Subcutaneous abdominal adipose tissue (tissue), 5 donors: ENCODE measurements around the gene COX4I1.
"Not testable (repeated sequence)": the region's sequence is repeated elsewhere in the genome, so short reads cannot be mapped to it uniquely, and the experiment has no call there.

Source experiments
- H3K27ac ChIP-seq: one replicate; pipeline ENCODE4 v1.7.0; 2013; ENCODE audit warnings: low read depth, mild to moderate bottlenecking, inconsistent platforms, low read length, moderate library complexity
- H3K27me3 ChIP-seq, 5 donors: one replicate each; pipeline ENCODE4 v1.7.0; 2013; ENCODE audit warnings: low read length in 5 of 5, inconsistent platforms in 1 of 5; ENCODE audit not compliant: control insufficient read depth in 5 of 5, insufficient read depth in 4 of 5
- H3K36me3 ChIP-seq, 5 donors: one replicate each; pipeline ENCODE4 v1.7.0; 2013; ENCODE audit warnings: low read length in 5 of 5; ENCODE audit not compliant: control insufficient read depth in 5 of 5, insufficient read depth in 5 of 5
- H3K4me1 ChIP-seq, 5 donors: one replicate each; pipeline ENCODE4 v1.7.0; 2013; ENCODE audit warnings: low read length in 5 of 5, mild to moderate bottlenecking in 3 of 5, moderate library complexity in 1 of 5; ENCODE audit not compliant: control insufficient read depth in 5 of 5, insufficient read depth in 5 of 5
- H3K4me3 ChIP-seq, 5 donors: one replicate each; pipeline ENCODE4 v1.7.0; 2013; ENCODE audit warnings: low read length in 5 of 5, low read depth in 1 of 5
- H3K9ac ChIP-seq, 5 donors: one replicate each; pipeline ENCODE4 v1.7.0; 2013; ENCODE audit warnings: low read length in 5 of 5, mild to moderate bottlenecking in 4 of 5, moderate library complexity in 3 of 5
- H3K9me3 ChIP-seq, 5 donors: one replicate each; pipeline ENCODE4 v1.7.0; 2013; ENCODE audit warnings: low read length in 5 of 5; ENCODE audit not compliant: control insufficient read depth in 5 of 5
- donor health status: healthy.
- donor health status: healthy.
- donor health status: healthy.
- donor health status: healthy.
- donor health status: healthy.

The COX4I1 gene

DNA sequence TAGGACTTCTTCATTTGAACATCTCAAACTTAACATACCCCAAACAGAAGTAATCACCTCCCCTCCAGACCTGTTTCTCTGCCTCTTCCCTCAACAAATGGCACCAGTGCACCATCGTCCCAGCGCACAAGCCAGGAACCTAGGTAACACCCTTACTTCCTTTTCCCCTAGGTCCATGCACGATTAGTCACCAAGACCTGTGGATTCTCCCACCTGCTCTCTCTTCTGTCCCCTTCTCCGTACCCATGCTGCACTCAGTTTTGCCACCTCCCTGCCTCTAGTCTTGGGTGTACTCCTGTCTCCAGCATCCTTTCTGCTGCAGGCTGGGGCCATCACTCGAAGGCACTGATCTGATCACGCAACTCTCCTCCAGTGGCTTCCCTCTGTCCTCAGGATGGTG lies 3.3 kb upstream of the COX4I1 start:
- peaks cover 0 to 56% (median 37%) of the 10 kb centered on the region in 5 donors for H3K36me3 ChIP-seq
- no peak overlapping the region for H3K9ac ChIP-seq
- peaks cover 6 to 52% (median 30%) of the 10 kb centered on the region in 5 donors for H3K4me1 ChIP-seq
- no peak overlapping the region for H3K4me3 ChIP-seq
- no peak overlapping the region for H3K27ac ChIP-seq
- H3K27me3 ChIP-seq, result no peaks in the 10 kb centered on the region
- H3K9me3 ChIP-seq, result peaks cover 0 to 5% (median 0%) of the 10 kb centered on the region in 5 donors

DNA sequence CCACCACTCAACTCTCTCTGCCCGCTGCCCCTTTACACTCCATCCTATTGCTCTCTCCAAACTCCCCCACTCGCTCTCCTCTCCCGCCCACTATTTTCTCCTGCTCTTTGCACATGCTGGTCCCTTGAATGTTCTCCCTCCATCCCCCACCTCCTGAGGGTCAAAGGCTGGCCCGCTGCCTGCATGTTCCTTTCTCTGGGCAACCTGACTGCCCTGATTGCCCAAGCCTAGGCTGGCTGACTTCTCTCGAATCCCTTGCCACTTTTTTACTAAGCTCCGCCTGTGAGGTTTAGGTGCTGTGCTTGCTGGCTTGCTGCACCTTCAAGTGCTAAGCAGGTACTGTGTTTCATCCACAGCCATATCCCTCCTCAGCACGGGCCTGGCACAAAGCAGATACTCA lies 2.9 kb upstream of the COX4I1 start:
- no peak overlapping the region for H3K9ac ChIP-seq
- H3K36me3 ChIP-seq, result peaks cover 2 to 57% (median 38%) of the 10 kb centered on the region in 5 donors
- H3K27me3 ChIP-seq, result no peaks in the 10 kb centered on the region

DNA sequence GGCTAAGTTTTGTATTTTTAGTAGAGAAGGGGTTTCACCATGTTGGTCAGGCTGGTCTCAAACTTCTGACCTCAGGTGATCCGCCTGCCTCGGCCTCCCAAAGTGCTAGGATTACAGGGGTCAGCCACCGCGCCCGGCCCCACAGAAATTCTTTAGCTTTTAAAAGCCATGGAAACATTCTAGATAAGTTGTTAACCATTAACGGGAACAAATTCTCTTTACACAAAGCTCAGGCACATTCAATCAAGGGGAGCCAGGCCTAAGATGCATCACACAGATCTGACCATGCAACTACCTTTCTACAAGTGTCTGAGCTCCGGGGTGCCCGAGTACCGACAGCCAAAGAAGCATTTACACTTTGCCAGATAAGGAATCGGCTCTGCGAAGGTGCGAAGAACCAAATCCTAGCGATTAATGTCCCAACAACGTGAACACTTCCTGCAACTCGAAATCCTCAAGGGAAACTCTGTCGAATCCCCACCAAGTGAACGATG lies 1.2 kb upstream of the COX4I1 start:
- H3K9ac ChIP-seq, result peak overlapping the region; percentile 94 to 98 (median 96)
- H3K4me3 ChIP-seq, result peak overlapping the region; percentile 78 to 97 (median 84)
- H3K9me3 ChIP-seq, result no peaks in the 10 kb centered on the region
- H3K4me1 ChIP-seq, result peaks cover 6 to 53% (median 31%) of the 10 kb centered on the region in 5 donors
- H3K36me3 ChIP-seq, result peaks cover 15 to 56% (median 43%) of the 10 kb centered on the region in 5 donors
- no peaks in the 10 kb centered on the region for H3K27me3 ChIP-seq
- peak overlapping the region; percentile 85 for H3K27ac ChIP-seq

More for the DNA sequence above, 2.9 kb upstream of the COX4I1 start:
- H3K4me3 ChIP-seq, result no peak overlapping the region
- H3K27ac ChIP-seq, result no peak overlapping the region
- peaks cover 0 to 2% (median 0%) of the 10 kb centered on the region in 5 donors for H3K9me3 ChIP-seq
- peaks cover 6 to 53% (median 31%) of the 10 kb centered on the region in 5 donors for H3K4me1 ChIP-seq

GRCh38 chr16:85798901-85799496 lies 496 bp upstream of the COX4I1 start:
- H3K9ac ChIP-seq, result peak overlapping the region; percentile 94 to 98 (median 96)

DNA sequence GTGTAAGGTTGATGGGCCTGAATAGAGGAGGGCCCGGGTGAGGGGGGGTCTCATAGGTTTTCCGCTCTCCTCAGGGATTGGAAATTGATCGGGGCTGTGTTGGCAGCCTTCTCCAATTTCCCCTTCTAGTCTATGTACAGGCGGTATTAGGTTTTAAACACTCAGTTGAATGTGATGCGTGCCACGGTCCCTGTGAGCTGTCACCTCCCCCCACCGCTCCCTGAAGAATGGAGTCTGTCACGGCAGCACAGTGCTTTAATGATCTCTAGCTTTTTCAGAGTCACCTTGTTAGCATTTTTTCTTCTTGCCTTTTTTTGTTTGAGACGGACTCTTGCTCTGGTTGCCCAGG lies 800 bp downstream of the COX4I1 start:
- no peaks in the 10 kb centered on the region for H3K9me3 ChIP-seq
- H3K4me3 ChIP-seq, result peak overlapping the region; percentile 76 to 97 (median 84)
- H3K9ac ChIP-seq, result peak overlapping the region; percentile 89 to 98 (median 96)
- H3K27me3 ChIP-seq, result no peaks in the 10 kb centered on the region
- peaks cover 18 to 55% (median 50%) of the 10 kb centered on the region in 5 donors for H3K36me3 ChIP-seq
- H3K4me1 ChIP-seq, result peaks cover 6 to 52% (median 31%) of the 10 kb centered on the region in 5 donors
- peak overlapping the region; percentile 85 for H3K27ac ChIP-seq

More at GRCh38 chr16:85798901-85799496, 496 bp upstream of the COX4I1 start:
- no peaks in the 10 kb centered on the region for H3K9me3 ChIP-seq
- peak overlapping the region; percentile 78 to 97 (median 84) for H3K4me3 ChIP-seq
- H3K4me1 ChIP-seq, result peaks cover 6 to 53% (median 31%) of the 10 kb centered on the region in 5 donors
- peaks cover 18 to 56% (median 50%) of the 10 kb centered on the region in 5 donors for H3K36me3 ChIP-seq
- H3K27me3 ChIP-seq, result no peaks in the 10 kb centered on the region
- H3K27ac ChIP-seq, result peak overlapping the region; percentile 85

DNA sequence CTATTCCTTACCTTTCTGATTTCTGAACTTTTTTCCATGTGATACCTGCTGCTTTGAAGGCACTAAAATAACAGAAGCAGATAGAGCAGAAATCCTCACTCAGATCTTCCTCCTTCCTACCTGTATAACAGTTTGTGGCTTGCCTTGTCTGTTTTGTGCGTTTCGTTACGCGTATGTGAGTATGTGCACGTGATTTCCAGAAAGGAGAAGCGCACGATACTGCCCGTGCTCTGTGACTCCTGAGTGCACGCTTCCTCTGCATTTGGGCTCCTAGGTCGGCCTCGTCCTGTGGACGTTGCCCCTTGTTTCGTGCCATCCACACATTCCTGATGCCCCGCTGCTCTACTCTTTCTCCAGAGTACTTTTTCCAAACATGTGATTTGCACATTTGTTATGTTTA lies 4.1 kb downstream of the COX4I1 start:
- H3K36me3 ChIP-seq, result peaks cover 20 to 57% (median 52%) of the 10 kb centered on the region in 5 donors
- no peak overlapping the region for H3K4me3 ChIP-seq
- H3K9me3 ChIP-seq, result no peaks in the 10 kb centered on the region
- H3K27ac ChIP-seq, result no peak overlapping the region
- H3K4me1 ChIP-seq, result peaks cover 1 to 23% (median 18%) of the 10 kb centered on the region in 5 donors
- H3K27me3 ChIP-seq, result no peaks in the 10 kb centered on the region
- no peak overlapping the region for H3K9ac ChIP-seq

DNA sequence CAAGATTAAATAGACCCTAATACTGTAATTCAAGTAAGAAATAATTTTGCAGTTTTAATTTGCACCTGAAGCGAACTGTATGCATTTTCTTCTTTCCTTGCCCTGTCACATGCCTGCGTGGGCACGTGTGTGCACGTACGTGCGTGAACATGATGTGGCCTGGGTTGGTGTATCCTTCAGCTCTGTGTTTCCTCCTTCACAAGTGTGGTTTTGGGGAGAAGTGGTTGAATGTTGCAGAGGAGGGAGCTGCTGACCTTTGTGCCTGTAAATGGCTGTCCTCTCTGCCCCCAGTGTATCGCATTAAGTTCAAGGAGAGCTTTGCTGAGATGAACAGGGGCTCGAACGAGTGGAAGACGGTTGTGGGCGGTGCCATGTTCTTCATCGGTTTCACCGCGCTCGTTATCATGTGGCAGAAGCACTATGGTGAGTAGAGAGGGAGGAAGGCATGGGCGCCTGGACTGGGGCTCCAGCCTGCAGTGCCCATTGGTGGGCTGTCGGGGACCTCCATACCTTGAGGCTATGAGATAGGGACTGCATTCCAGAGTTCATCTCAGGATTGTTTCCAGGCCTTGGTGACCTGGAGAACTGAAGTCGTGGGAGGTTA lies 6.0 kb downstream of the COX4I1 start:
- H3K27me3 ChIP-seq, result peaks cover 0 to 4% (median 0%) of the 10 kb centered on the region in 5 donors
- no peak overlapping the region for H3K27ac ChIP-seq
- no peaks in the 10 kb centered on the region for H3K9me3 ChIP-seq
- peaks cover 0 to 8% (median 7%) of the 10 kb centered on the region in 5 donors for H3K4me1 ChIP-seq
- H3K36me3 ChIP-seq, result peaks cover 20 to 57% (median 52%) of the 10 kb centered on the region in 5 donors
- no peak overlapping the region for H3K4me3 ChIP-seq
- H3K9ac ChIP-seq, result no peak overlapping the region

GRCh38 chr16:85806539-85806938 lies 7.0 kb downstream of the COX4I1 start:
- Histone ChIP-seq H3K27me3 (peaks cover under 1 to 11% (median 1%) of the 10 kb centered on the region in 5 donors), H3K9ac (no peak overlapping the region), H3K9me3 (no peaks in the 10 kb centered on the region), H3K36me3 (peaks cover 18 to 55% (median 50%) of the 10 kb centered on the region in 5 donors), H3K4me1 (no peaks in the 10 kb centered on the region), H3K4me3 (no peak overlapping the region), H3K27ac (no peak overlapping the region)

DNA sequence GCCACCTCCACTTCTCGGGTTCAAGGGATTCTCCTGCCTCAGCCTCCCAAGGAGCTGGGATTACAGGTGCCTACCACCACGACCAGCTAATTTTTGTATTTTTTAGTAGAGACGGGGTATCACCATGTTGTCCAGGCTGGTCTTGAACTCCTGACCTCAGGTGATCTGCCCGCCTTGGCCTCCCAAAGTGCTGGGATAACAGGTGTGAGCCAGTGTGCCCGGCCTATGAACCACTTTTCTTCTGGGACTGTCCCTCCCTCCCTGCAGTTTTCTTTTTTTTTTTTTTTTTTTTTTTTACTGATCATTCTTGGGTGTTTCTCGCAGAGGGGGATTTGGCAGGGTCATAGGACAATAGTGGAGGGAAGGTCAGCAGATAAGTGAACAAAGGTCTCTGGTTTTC lies 7.8 kb downstream of the COX4I1 start:
- H3K27me3 ChIP-seq, result peaks cover 8 to 17% (median 8%) of the 10 kb centered on the region in 5 donors
- not testable (repeated sequence) for H3K9me3 ChIP-seq, H3K9ac ChIP-seq, H3K27ac ChIP-seq, H3K4me1 ChIP-seq, H3K4me3 ChIP-seq
- H3K36me3 ChIP-seq, result peaks cover 15 to 47% (median 42%) of the 10 kb centered on the region in 5 donors

DNA sequence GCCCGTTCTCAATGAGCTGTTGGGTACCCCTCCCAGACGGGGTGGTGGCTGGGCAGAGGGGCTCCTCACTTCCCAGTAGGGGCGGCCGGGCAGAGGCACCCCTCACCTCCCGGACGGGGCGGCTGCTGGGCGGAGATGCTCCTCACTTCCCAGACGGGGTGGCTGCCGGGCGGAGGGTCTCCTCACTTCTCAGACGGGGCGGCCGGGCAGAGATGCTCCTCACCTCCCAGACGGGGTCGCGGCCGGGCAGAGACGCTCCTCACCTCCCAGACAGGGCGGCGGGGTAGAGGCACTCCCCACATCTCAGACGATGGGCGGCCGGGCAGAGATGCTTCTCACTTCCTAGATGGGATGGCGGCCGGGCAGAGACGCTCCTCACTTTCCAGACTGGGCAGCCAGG lies 8.6 kb downstream of the COX4I1 start:
- not testable (repeated sequence) for H3K9me3 ChIP-seq, H3K9ac ChIP-seq, H3K27ac ChIP-seq, H3K4me3 ChIP-seq, H3K4me1 ChIP-seq
- peaks cover 7 to 40% (median 37%) of the 10 kb centered on the region in 5 donors for H3K36me3 ChIP-seq
- H3K27me3 ChIP-seq, result peaks cover 8 to 23% (median 8%) of the 10 kb centered on the region in 5 donors
